HepG2 (cell line): ENCODE data around the gene IRF7. TPM values are rescaled to one million over a fixed set of nuclear protein-coding genes. Genes with fewer than 3 reads are reported as not detected.

ENCODE experiments used
- ATF3 ChIP-seq: sonication (generic); formaldehyde crosslinking; IDR thresholded peaks from 2 replicates; pipeline ENCODE4 v1.4.0; 2020; ENCODE audit warnings: missing genetic modification reagents
- BRD4 ChIP-seq: sonication (generic); formaldehyde crosslinking; IDR thresholded peaks from 2 replicates; pipeline ENCODE4 v1.4.0; 2020; ENCODE audit warnings: missing genetic modification reagents
- HES4 ChIP-seq: sonication (generic); formaldehyde crosslinking; IDR thresholded peaks from 2 replicates; pipeline ENCODE4 v1.9.0; 2021; ENCODE audit warnings: mild to moderate bottlenecking, missing genetic modification reagents, borderline replicate concordance
- JDP2 ChIP-seq: sonication (generic); formaldehyde crosslinking; IDR thresholded peaks from 2 replicates; pipeline ENCODE4 v1.8.1; 2022; ENCODE audit warnings: missing genetic modification reagents, borderline replicate concordance
- MAFK ChIP-seq, 2 experiments: IDR thresholded peaks in 1 of 2; conservative IDR thresholded peaks in 1 of 2; 2 replicates each; pipeline ENCODE4 v1.6.1; 2011; ENCODE audit warnings: improper control_type of control experiment in 2 of 2, low read length in 2 of 2
- MIXL1 ChIP-seq: IDR thresholded peaks from 2 replicates; pipeline ENCODE4 v1.6.1; 2016
- NR2F2 ChIP-seq: IDR thresholded peaks from 2 replicates; pipeline ENCODE4 v1.6.1; 2012; ENCODE audit warnings: low read depth, inconsistent platforms, borderline replicate concordance
- PHF21A ChIP-seq: sonication (generic); formaldehyde crosslinking; IDR thresholded peaks from 2 replicates; pipeline ENCODE4 v1.5.0; 2020; ENCODE audit warnings: mild to moderate bottlenecking, missing genetic modification reagents
- PLRG1 ChIP-seq: fragments of 450-650 bp; conservative IDR thresholded peaks from 2 replicates; pipeline ENCODE4 v1.6.1; 2016
- POLR2AphosphoS2 ChIP-seq: IDR thresholded peaks from 2 replicates; pipeline ENCODE4 v1.6.1; 2011; ENCODE audit warnings: low read depth, low read length, improper control_type of control experiment
- REL ChIP-seq: sonication (generic); formaldehyde crosslinking; conservative IDR thresholded peaks from 2 replicates; pipeline ENCODE4 v1.8.0; 2022; ENCODE audit warnings: mild to moderate bottlenecking, missing genetic modification reagents, moderate library complexity
- RFX3 ChIP-seq: IDR thresholded peaks from 2 replicates; pipeline ENCODE4 v1.6.1; 2016; ENCODE audit warnings: missing biosample characterization, missing genetic modification reagents
- TCF7 ChIP-seq: sonication (generic); IDR thresholded peaks from 2 replicates; pipeline ENCODE4 v1.6.1; 2016; ENCODE audit warnings: antibody characterized with exemption, low read depth
- ZNF326 ChIP-seq: sonication (generic); formaldehyde crosslinking; IDR thresholded peaks from 2 replicates; pipeline ENCODE4 v1.4.0; 2020; ENCODE audit warnings: missing genetic modification reagents, borderline replicate concordance
- ZNF430 ChIP-seq: sonication (generic); formaldehyde crosslinking; IDR thresholded peaks from 2 replicates; pipeline ENCODE4 v1.9.0; 2021; ENCODE audit warnings: mild to moderate bottlenecking, missing genetic modification reagents
- ZNF431 ChIP-seq: sonication (generic); formaldehyde crosslinking; IDR thresholded peaks from 2 replicates; pipeline ENCODE4 v1.9.0; 2022; ENCODE audit warnings: missing genetic modification reagents, low read depth, mild to moderate bottlenecking, borderline replicate concordance
- ZNF503 ChIP-seq: sonication (generic); formaldehyde crosslinking; IDR thresholded peaks from 2 replicates; pipeline ENCODE4 v1.4.0; 2020; ENCODE audit warnings: missing genetic modification reagents
- ZNF629 ChIP-seq: sonication (generic); formaldehyde crosslinking; conservative IDR thresholded peaks from 2 replicates; pipeline ENCODE4 v1.5.0; 2020; ENCODE audit warnings: missing genetic modification reagents
- ZNF747 ChIP-seq: sonication (generic); formaldehyde crosslinking; IDR thresholded peaks from 2 replicates; pipeline ENCODE4 v1.8.1; 2023; ENCODE audit warnings: missing genetic modification reagents, mild to moderate bottlenecking, borderline replicate concordance
- ZNF766 ChIP-seq: sonication (generic); formaldehyde crosslinking; IDR thresholded peaks from 2 replicates; pipeline ENCODE4 v1.5.0; 2020; ENCODE audit warnings: missing genetic modification reagents, borderline replicate concordance
- polyA plus RNA-seq, 8 experiments: library from polyadenylated mRNA; depleted of rRNA in 3 of 8; stranded (reverse) in 7 of 8; unstranded in 1 of 8; fragments of >200 nt; fragmentation: Illumina TruSeq in 4 of 8; extraction: Trizol in 4 of 8; gene quantifications; 2 replicates each; pipeline versions ENCODE4 v1.2.1 to v1.2.3, GENCODE V29; 2011 to 2016; ENCODE audit warnings: low read depth in 4 of 8, missing spikeins in 1 of 8, mixed read lengths in 1 of 8; ENCODE audit not compliant: insufficient read depth in 1 of 8
- total RNA-seq, 5 experiments: library from RNA; depleted of rRNA; stranded (reverse); fragments of >200 nt; fragmentation: Illumina TruSeq; extraction: Trizol; gene quantifications; 2 replicates each; pipeline ENCODE4 v1.2.3, GENCODE V29; 2016; ENCODE audit warnings: low read depth in 1 of 5
- TF ChIP-seq, protein P1 (sequence below): sonication (generic); formaldehyde crosslinking; IDR thresholded peaks from 2 replicates; pipeline ENCODE4 v1.5.1; 2020; ENCODE audit warnings: mild to moderate bottlenecking, missing genetic modification reagents, moderate library complexity
- TF ChIP-seq, protein P2 (sequence below): sonication (generic); formaldehyde crosslinking; IDR thresholded peaks from 2 replicates; pipeline ENCODE4 v1.5.0; 2020; ENCODE audit warnings: missing genetic modification reagents
- TF ChIP-seq, protein P3 (sequence below): sonication (generic); formaldehyde crosslinking; IDR thresholded peaks from 2 replicates; pipeline ENCODE4 v1.4.0; 2020; ENCODE audit warnings: mild to moderate bottlenecking, low read depth, missing genetic modification reagents

Gene IRF7
- total and polyA plus RNA-seq, 2 of the 13 experiments (the other 11 are each of a cell fraction or from before 2014, with no cell fraction given), result not detected

DNA sequence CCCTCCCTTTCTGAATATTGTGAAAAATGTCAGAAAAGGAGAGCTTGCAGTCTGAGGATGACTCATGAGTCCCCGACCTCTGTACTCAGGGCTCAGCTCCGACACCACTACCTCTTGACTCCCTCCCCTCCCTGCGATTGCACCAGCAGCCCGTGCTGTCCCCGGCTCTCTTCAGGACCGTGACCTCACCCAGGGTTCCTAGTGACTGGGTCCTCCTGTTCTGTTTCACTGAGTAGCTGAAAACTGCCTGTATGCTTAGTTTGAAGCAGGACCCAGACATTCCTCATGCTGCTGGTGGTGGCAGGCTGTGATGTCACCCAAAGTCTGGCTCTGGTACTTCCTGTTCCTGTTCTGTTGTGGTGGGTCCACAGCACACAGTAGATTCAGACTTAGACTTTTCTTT lies 27.8 kb downstream of the IRF7 start (continued):
- TF ChIP-seq ZNF326 (CRISPR knock-in tag), result no peak
- TF ChIP-seq MAFK (conservative IDR thresholded peaks at IDR 0.05 in 1 of 2, IDR thresholded peaks at IDR 0.05 in 1 of 2; ENCODE audit: low read length in 2 of 2), result no peak
- TF ChIP-seq PLRG1, result no peak
- no peak for TF ChIP-seq NR2F2
- 0 out of 2 replicates have a peak, but pooled peaks have one; percentile 38 for TF ChIP-seq ZNF431 (CRISPR knock-in tag)
- TF ChIP-seq, protein P1, sequence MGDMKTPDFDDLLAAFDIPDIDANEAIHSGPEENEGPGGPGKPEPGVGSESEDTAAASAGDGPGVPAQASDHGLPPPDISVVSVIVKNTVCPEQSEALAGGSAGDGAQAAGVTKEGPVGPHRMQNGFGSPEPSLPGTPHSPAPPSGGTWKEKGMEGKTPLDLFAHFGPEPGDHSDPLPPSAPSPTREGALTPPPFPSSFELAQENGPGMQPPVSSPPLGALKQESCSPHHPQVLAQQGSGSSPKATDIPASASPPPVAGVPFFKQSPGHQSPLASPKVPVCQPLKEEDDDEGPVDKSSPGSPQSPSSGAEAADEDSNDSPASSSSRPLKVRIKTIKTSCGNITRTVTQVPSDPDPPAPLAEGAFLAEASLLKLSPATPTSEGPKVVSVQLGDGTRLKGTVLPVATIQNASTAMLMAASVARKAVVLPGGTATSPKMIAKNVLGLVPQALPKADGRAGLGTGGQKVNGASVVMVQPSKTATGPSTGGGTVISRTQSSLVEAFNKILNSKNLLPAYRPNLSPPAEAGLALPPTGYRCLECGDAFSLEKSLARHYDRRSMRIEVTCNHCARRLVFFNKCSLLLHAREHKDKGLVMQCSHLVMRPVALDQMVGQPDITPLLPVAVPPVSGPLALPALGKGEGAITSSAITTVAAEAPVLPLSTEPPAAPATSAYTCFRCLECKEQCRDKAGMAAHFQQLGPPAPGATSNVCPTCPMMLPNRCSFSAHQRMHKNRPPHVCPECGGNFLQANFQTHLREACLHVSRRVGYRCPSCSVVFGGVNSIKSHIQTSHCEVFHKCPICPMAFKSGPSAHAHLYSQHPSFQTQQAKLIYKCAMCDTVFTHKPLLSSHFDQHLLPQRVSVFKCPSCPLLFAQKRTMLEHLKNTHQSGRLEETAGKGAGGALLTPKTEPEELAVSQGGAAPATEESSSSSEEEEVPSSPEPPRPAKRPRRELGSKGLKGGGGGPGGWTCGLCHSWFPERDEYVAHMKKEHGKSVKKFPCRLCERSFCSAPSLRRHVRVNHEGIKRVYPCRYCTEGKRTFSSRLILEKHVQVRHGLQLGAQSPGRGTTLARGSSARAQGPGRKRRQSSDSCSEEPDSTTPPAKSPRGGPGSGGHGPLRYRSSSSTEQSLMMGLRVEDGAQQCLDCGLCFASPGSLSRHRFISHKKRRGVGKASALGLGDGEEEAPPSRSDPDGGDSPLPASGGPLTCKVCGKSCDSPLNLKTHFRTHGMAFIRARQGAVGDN (CRISPR knock-in tag), result peak; percentile 86
- no peak for TF ChIP-seq TCF7
- peak; percentile 98 for TF ChIP-seq ATF3 (CRISPR knock-in tag)
- TF ChIP-seq RFX3 (CRISPR knock-in tag), result no peak
- TF ChIP-seq, protein P2, sequence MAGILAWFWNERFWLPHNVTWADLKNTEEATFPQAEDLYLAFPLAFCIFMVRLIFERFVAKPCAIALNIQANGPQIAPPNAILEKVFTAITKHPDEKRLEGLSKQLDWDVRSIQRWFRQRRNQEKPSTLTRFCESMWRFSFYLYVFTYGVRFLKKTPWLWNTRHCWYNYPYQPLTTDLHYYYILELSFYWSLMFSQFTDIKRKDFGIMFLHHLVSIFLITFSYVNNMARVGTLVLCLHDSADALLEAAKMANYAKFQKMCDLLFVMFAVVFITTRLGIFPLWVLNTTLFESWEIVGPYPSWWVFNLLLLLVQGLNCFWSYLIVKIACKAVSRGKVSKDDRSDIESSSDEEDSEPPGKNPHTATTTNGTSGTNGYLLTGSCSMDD (CRISPR knock-in tag), result no peak
- TF ChIP-seq, protein P3, sequence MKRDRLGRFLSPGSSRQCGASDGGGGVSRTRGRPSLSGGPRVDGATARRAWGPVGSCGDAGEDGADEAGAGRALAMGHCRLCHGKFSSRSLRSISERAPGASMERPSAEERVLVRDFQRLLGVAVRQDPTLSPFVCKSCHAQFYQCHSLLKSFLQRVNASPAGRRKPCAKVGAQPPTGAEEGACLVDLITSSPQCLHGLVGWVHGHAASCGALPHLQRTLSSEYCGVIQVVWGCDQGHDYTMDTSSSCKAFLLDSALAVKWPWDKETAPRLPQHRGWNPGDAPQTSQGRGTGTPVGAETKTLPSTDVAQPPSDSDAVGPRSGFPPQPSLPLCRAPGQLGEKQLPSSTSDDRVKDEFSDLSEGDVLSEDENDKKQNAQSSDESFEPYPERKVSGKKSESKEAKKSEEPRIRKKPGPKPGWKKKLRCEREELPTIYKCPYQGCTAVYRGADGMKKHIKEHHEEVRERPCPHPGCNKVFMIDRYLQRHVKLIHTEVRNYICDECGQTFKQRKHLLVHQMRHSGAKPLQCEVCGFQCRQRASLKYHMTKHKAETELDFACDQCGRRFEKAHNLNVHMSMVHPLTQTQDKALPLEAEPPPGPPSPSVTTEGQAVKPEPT (CRISPR knock-in tag), result no peak
- TF ChIP-seq BRD4, result no peak
- peak; percentile 77 for TF ChIP-seq PHF21A (CRISPR knock-in tag)
- TF ChIP-seq REL (CRISPR knock-in tag), result no peak
- TF ChIP-seq ZNF766 (CRISPR knock-in tag), result no peak
- TF ChIP-seq MIXL1 (CRISPR knock-in tag), result peak; percentile 51; the same call in 1 of the 2 replicates
- TF ChIP-seq ZNF629, result no peak; the same call in 1 of the 2 replicates
- TF ChIP-seq HES4 (CRISPR knock-in tag), result no peak
- TF ChIP-seq ZNF747, result no peak
- TF ChIP-seq POLR2AphosphoS2, result no peak
- TF ChIP-seq ZNF503 (CRISPR knock-in tag), result no peak
- TF ChIP-seq ZNF430 (CRISPR knock-in tag), result peak; percentile 13; the same call in 1 of the 2 replicates
- no peak for TF ChIP-seq JDP2 (CRISPR knock-in tag)
